HepG2 (cell line): ENCODE results near the gene GP1BA. TPM values are rescaled to one million over a fixed set of nuclear protein-coding genes. Genes with fewer than 3 reads are reported as not detected.
A peak's percentile ranks its signal among the peaks of the same experiment; 100 is the strongest.

Experiments used
- FOXC1 ChIP-seq: sonication (generic); formaldehyde crosslinking; IDR thresholded peaks from 2 replicates; pipeline ENCODE4 v1.8.0; 2022; ENCODE audit warnings: mild to moderate bottlenecking, missing genetic modification reagents, borderline replicate concordance
- FOXK2 ChIP-seq: fragments of 450-650 bp; IDR thresholded peaks from 2 replicates; pipeline ENCODE4 v1.6.1; 2016
- FOXO1 ChIP-seq: sonication (generic); formaldehyde crosslinking; IDR thresholded peaks from 2 replicates; pipeline ENCODE4 v1.4.0; 2020; ENCODE audit warnings: missing genetic modification reagents
- HBP1 ChIP-seq: IDR thresholded peaks from 2 replicates; pipeline ENCODE4 v1.6.1; 2016; ENCODE audit warnings: low read depth, control low read depth
- MNT ChIP-seq: fragments of 450-650 bp; IDR thresholded peaks from 2 replicates; pipeline ENCODE4 v1.6.1; 2016
- NCOR1 ChIP-seq: fragments of 200-600 bp; sonication (generic); IDR thresholded peaks from 2 replicates; pipeline ENCODE4 v1.7.0; 2017; ENCODE audit warnings: antibody characterized with exemption, low read length, borderline replicate concordance
- PHF5A ChIP-seq: IDR thresholded peaks from one replicate; pipeline ENCODE4 v1.6.1; 2018; ENCODE audit warnings: low read depth, missing genetic modification reagents; ENCODE audit not compliant: unreplicated experiment
- POLR2AphosphoS5 ChIP-seq: IDR thresholded peaks from 2 replicates; pipeline ENCODE4 v1.6.1; 2012; ENCODE audit warnings: low read depth, low read length
- RAD51 ChIP-seq: fragments of 450-650 bp; IDR thresholded peaks from 2 replicates; pipeline ENCODE4 v1.6.1; 2016; ENCODE audit warnings: borderline replicate concordance
- SNAPC5 ChIP-seq: sonication (generic); formaldehyde crosslinking; IDR thresholded peaks from 2 replicates; pipeline ENCODE4 v1.8.1; 2023; ENCODE audit warnings: mild to moderate bottlenecking, missing genetic modification reagents, borderline replicate concordance
- SP2 ChIP-seq: sonication (generic); formaldehyde crosslinking; IDR thresholded peaks from 2 replicates; pipeline ENCODE4 v1.5.1; 2020; ENCODE audit warnings: mild to moderate bottlenecking, missing genetic modification reagents
- ZNF235 ChIP-seq: sonication (generic); formaldehyde crosslinking; IDR thresholded peaks from 2 replicates; pipeline ENCODE4 v1.8.1; 2023; ENCODE audit warnings: mild to moderate bottlenecking, missing genetic modification reagents, borderline replicate concordance
- ZNF281 ChIP-seq: sonication (generic); formaldehyde crosslinking; IDR thresholded peaks from 2 replicates; pipeline ENCODE4 v1.4.0; 2020; ENCODE audit warnings: missing genetic modification reagents, borderline replicate concordance
- ZNF282 ChIP-seq: fragments of 450-650 bp; IDR thresholded peaks from 2 replicates; pipeline ENCODE4 v1.6.1; 2018; ENCODE audit not compliant: partially characterized antibody
- ZNF557 ChIP-seq: sonication (generic); formaldehyde crosslinking; IDR thresholded peaks from 2 replicates; pipeline ENCODE4 v1.4.0; 2020; ENCODE audit warnings: missing genetic modification reagents
- ZNF558 ChIP-seq: sonication (generic); formaldehyde crosslinking; IDR thresholded peaks from 2 replicates; pipeline ENCODE4 v1.9.0; 2022; ENCODE audit warnings: mild to moderate bottlenecking, missing genetic modification reagents, borderline replicate concordance
- ZNF619 ChIP-seq: sonication (generic); formaldehyde crosslinking; IDR thresholded peaks from 2 replicates; pipeline ENCODE4 v1.4.0; 2020; ENCODE audit warnings: mild to moderate bottlenecking, missing genetic modification reagents
- ZNF7 ChIP-seq: IDR thresholded peaks from 2 replicates; pipeline ENCODE4 v1.6.1; 2016; ENCODE audit warnings: missing biosample characterization, missing genetic modification reagents
- ZNF75D ChIP-seq: sonication (generic); formaldehyde crosslinking; IDR thresholded peaks from 2 replicates; pipeline ENCODE4 v1.8.1; 2023; ENCODE audit warnings: missing genetic modification reagents, mild to moderate bottlenecking, borderline replicate concordance
- ZSCAN30 ChIP-seq: sonication (generic); formaldehyde crosslinking; IDR thresholded peaks from 2 replicates; pipeline ENCODE4 v1.5.0; 2020; ENCODE audit warnings: mild to moderate bottlenecking, missing genetic modification reagents
- ZUFSP ChIP-seq: sonication (generic); formaldehyde crosslinking; IDR thresholded peaks from 2 replicates; pipeline ENCODE4 v1.9.0; 2021; ENCODE audit warnings: missing genetic modification reagents, mild to moderate bottlenecking, borderline replicate concordance
- polyA plus RNA-seq, 8 experiments: library from polyadenylated mRNA; depleted of rRNA in 3 of 8; stranded (reverse) in 7 of 8; unstranded in 1 of 8; fragments of >200 nt; fragmentation: Illumina TruSeq in 4 of 8; extraction: Trizol in 4 of 8; gene quantifications; 2 replicates each; pipeline versions ENCODE4 v1.2.1 to v1.2.3, GENCODE V29; 2011 to 2016; ENCODE audit warnings: low read depth in 4 of 8, missing spikeins in 1 of 8, mixed read lengths in 1 of 8; ENCODE audit not compliant: insufficient read depth in 1 of 8
- total RNA-seq, 5 experiments: library from RNA; depleted of rRNA; stranded (reverse); fragments of >200 nt; fragmentation: Illumina TruSeq; extraction: Trizol; gene quantifications; 2 replicates each; pipeline ENCODE4 v1.2.3, GENCODE V29; 2016; ENCODE audit warnings: low read depth in 1 of 5

The GP1BA gene
- total and polyA plus RNA-seq, 2 of the 13 experiments (the other 11 are each of a cell fraction or from before 2014, with no cell fraction given) = not detected

GRCh38 chr17:4908301-4908700 is 23.8 kb upstream of the GP1BA start (continued):
- no peak for TF ChIP-seq ZUFSP
- no peak for TF ChIP-seq HBP1 (CRISPR knock-in tag)
- TF ChIP-seq ZNF235 (CRISPR knock-in tag) = no peak
- TF ChIP-seq ZNF281 (CRISPR knock-in tag) = no peak; the same call in 1 of the 2 replicates
- no peak for TF ChIP-seq FOXO1 (CRISPR knock-in tag)
- TF ChIP-seq ZNF558 (CRISPR knock-in tag) = no peak
- 0 out of 2 replicates have a peak, but pooled peaks have one; percentile 52 for TF ChIP-seq ZNF557 (CRISPR knock-in tag)
- peak; percentile 53; the same call in 1 of the 2 replicates for TF ChIP-seq POLR2AphosphoS5
- TF ChIP-seq FOXK2 = no peak
- TF ChIP-seq ZNF7 (CRISPR knock-in tag) = no peak
- no peak for TF ChIP-seq SP2
- no peak for TF ChIP-seq MNT
- no peak for TF ChIP-seq ZNF282
- TF ChIP-seq ZSCAN30 = no peak
- TF ChIP-seq PHF5A (CRISPR knock-in tag) = no peak
- TF ChIP-seq ZNF75D (CRISPR knock-in tag) = no peak
- TF ChIP-seq RAD51 = no peak
- no peak for TF ChIP-seq FOXC1 (CRISPR knock-in tag)
- TF ChIP-seq SNAPC5 (CRISPR knock-in tag) = no peak
- TF ChIP-seq NCOR1 = no peak
- TF ChIP-seq ZNF619 (CRISPR knock-in tag) = no peak
